Putamen (tissue), 1 donor: ENCODE measurements around the gene GRAMD4.

ENCODE experiments used
- DNase-seq: peaks from one replicate; pipeline ENCODE4 v3.0.0-alpha.2; 2016; ENCODE audit warnings: low spot score

The GRAMD4 gene

DNA sequence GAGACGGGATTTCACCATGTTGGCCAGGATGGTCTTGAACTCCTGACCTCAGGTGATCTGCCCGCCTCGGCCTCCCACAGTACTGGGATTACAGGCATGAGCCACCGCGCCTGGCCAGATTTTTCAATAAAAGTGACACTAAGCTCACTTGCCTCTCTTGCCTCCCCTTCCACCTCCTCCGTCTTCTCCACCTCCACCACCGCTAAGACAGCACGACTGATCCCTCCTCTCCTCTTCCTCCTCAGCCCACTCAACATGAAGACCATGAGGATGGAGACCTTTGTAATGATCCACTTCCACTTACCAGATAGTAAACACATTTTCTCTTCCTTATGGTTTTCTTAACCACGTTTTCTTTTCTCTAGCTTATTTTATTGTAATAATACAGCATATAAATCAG is 103.7 kb downstream of the GRAMD4 start:
- no peak for DNase-seq

DNA sequence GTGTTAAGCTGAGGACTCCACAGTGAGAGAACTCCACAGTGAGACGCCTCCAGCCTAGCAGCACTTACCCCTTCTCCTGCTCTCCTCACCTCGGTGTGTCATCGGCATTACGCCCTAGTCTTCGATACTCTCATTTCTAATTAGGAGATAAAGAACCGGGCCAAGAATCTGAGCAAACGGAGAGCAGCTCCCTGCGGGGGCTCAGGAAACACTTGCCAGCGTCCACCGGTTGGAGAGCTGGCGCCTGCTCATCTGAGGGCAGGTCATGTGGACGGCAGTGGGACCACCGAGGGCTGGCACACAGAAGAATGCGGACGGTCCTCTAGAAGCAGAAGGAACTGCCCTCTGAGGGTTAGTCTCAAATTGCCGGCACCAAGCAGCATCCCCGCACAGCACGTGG is 104.9 kb downstream of the GRAMD4 start:
- no peak for DNase-seq

DNA sequence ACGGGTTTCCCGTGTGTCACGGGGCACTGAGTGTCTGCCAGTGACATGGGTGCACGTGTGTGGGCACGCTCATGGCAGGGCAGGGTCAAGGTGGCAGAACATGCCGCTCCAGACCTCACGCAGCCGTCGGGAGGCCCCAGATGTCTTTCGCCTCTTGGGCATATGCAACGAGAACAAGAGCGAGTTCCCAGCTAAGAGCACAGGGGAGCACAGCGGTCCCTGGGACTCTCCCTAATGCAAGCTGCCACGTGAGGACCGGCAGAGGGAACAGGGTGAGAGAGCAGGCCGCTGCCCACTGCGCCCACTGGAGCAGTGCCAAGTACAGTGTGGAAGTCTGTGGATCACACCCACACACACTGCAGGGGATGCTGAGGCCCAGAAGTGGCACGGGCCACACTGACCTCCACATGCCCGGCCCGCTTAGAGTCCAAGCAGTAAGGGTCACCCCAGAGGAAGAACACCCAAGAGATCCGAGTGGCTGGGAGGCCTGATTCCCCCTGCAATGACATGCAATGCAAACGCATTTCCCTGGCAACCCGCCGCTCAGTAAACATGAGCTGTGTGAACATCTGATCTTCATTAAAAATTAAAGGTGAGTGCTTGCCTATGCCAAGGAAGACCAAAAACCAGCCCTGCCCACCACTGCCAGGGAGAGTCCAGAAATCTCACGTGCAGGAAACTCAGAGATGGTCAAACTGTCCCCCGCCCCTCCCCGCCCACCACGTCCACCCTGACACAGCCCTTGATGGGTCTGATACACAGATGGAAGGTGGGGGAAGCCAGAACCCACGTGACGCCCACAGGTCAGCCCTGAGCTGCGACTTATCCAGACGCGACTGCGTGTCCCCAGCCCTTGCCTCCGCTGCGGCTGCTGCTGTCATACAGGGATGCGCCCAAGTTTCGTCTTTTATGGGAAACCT is 106.1 kb downstream of the GRAMD4 start:
- no peak for DNase-seq

DNA sequence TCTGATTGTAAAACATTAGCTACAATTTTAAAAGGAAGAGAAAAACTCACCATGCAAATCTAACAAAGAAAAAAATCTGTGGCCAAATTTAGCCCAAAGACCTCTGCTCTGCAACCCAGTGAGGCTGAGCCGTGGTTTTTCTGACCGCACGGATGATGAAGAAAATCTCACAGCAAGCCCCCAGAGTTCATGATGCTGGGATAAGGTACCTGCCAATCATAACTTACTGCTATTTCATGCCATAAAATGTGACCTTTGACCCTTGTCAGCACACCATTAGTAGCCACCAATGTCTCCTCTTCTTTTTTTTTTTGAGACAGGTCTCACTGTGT is 106.8 kb downstream of the GRAMD4 start:
- no peak for DNase-seq

DNA sequence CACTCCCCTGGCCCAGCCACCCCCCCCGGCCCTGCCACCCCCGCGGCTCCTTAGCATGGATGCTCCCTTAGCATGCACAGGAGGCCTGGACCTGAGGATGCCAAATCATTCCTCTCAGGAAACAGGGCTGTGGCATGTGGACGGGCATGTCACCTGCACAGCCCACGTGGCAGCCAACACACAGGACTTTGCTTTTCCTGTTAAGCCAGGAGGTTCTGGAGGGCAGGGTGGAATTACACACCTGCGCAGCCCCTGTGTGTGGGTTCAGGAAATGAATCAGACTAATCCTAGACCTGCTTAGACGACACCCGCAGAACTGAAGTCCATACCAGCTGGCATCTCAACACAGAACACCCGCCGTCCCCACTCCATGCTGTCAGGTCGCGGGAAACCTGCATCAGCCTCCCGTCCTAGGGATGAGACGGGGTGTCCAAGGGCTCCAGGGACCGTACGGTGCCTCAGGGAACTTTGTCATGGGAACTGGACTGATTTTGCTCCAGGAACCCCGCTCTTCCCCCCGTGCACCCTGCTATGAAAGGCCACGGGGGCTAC is 107.7 kb downstream of the GRAMD4 start:
- no peak for DNase-seq

DNA sequence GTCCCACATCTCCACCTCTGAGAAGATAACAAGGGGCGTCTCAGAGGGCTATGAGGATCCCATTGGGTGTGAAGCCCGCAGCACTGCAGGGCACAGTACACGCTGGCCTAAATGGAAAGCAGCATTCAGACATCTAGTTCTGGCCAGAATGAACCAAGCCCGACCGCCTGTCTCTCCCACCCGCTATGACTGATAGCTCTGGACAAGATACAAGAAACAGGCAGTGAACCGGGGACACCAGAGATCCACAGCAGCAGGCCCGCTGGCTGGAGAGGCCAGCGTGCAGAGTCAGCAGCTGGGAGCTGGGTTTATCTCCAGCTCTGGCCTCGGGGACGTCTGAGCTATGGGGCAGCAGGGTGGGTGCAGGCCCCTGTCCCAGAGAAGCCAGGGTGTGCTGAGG is 108.3 kb downstream of the GRAMD4 start:
- DNase-seq, result no peak
